ENCODE measurements around the gene KIF14.
"Not testable (repeated sequence)": the region's sequence is repeated elsewhere in the genome, so short reads cannot be mapped to it uniquely, and the experiment has no call there.

Gene KIF14

DNA sequence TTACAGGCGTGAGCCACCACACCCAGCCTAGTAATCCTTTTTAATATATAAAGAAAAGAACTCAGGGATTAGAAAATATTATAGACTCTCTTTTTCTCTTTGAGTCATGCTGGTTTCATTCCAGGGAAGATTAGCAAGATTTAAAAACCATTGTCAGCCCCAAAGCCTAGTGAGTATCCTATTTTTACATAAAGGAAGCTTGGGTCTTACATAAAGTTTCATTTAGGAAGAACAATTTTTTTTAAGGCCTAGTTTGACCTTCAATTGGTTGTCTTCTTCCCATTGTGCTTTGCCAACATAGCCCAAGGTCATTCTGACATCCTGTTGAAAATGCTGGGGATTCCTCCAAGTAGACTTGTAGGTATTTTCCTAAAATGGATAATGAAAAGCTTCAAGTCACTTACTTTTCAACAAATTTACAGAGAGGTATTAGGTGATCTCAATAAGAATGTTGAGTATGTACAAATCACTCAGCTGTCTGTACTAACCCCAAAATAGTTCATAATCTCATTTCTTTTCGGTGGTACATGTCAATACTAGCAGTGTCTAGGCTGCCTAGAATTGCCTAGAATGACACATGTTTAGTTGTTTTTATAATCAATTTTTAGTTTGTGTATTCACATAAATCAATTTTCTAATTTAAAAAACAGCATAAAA, 4.3 kb upstream of the KIF14 start:
- H3K9me3 ChIP-seq (ENCODE audit: control insufficient read depth, insufficient read depth, low read length) = no peaks in the 10 kb centered on the region
- H3K36me3 ChIP-seq (ENCODE audit: insufficient read depth, low read length) = no peaks in the 10 kb centered on the region
- H3K4me1 ChIP-seq (ENCODE audit: insufficient read depth, low read length) = peaks cover 7% of the 10 kb centered on the region; the same call in 1 of the 2 replicates
- H3K9ac ChIP-seq (ENCODE audit: low read depth, low read length) = no peak overlapping the region

DNA sequence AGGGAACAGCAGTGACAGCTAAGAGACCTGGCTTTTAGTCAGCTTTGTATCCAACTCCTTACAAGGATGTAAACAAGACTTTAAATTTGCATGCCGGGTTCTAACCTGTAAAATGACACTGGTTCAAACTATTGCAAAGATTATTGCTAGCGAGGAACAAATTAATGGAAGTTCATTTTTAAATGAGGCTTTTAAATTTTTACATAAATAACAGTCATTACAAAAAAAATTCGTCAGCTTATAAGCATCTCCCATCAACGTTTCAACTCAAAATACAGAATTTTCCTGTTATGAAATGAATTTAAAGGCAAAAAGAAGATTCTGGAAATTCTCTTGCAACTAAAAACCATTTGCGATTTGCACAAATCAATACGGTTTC, 668 bp downstream of the KIF14 start:
- no peaks in the 10 kb centered on the region for H3K4me1 ChIP-seq (ENCODE audit: insufficient read depth, low read length)
- H3K36me3 ChIP-seq (ENCODE audit: insufficient read depth, low read length) = peaks cover 11% of the 10 kb centered on the region
- peak overlapping the region; percentile 86 for H3K9ac ChIP-seq (ENCODE audit: low read depth, low read length)
- no peaks in the 10 kb centered on the region for H3K9me3 ChIP-seq (ENCODE audit: control insufficient read depth, insufficient read depth, low read length)

DNA sequence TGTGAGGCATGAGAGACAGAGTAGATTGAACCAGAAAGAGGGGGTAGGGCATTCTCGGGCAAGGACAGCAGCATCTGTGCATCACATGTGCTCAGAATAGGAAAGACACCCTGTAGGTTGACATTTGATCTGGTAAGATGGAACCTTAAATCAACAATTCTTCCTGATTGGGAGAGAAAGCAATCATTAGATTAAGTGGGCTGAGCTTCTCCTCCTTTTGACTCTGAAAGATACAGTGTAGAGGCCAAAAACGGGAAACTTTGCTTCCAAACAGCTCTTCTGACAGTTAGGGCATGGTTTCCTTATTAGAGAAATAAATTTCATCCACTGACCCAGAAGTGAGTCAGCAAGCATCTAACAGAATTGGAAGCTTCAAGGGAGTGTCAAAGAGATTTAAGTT, 9.7 kb downstream of the KIF14 start:
- no peaks in the 10 kb centered on the region for H3K4me1 ChIP-seq (ENCODE audit: insufficient read depth, low read length)
- no peak overlapping the region for H3K9ac ChIP-seq (ENCODE audit: low read depth, low read length)
- no peaks in the 10 kb centered on the region for H3K9me3 ChIP-seq (ENCODE audit: control insufficient read depth, insufficient read depth, low read length)
- peaks cover 7% of the 10 kb centered on the region; the same call in 1 of the 2 replicates for H3K36me3 ChIP-seq (ENCODE audit: insufficient read depth, low read length)

DNA sequence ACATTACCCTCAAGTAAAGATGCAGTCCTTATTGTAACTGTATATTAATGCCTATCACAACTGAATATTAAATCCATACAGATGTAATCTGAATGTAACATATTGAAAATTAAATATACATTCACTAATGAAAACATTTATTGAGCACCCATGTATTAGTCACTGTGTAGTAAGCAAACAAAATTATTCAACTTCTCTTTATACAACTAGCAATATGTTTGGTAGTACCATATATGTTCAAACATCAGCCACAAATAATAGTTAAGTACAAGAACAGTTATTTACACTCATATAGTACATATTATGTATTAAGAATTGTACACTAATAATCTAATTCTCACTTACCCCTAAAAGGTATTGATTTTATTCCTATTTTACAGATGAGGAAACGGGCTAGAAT, 17.9 kb downstream of the KIF14 start:
- Histone ChIP-seq H3K9me3 (ENCODE audit: control insufficient read depth, insufficient read depth, low read length) (no peaks in the 10 kb centered on the region), H3K9ac (ENCODE audit: low read depth, low read length) (no peak overlapping the region), H3K36me3 (ENCODE audit: insufficient read depth, low read length) (peaks cover 23% of the 10 kb centered on the region), H3K4me1 (ENCODE audit: insufficient read depth, low read length) (no peaks in the 10 kb centered on the region)

DNA sequence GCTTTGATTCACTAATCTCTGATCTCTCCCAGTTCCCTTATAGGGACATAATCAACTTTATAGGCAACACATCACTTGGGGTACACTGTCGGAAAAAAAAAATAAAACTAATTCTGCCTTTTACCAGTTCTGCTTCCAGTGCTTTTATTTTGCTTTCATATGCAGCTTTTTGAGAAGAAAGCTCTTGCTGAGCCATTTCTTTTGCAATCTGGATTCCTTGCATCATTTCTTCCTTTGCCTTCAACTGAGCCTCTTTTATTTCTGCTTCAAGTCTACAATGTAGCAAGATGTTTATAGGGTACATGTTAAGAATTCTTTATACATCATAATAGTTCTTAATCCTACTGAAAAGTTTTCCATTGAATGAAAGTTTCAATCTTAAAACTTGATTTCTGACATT, 30.6 kb downstream of the KIF14 start:
- H3K36me3 ChIP-seq (ENCODE audit: insufficient read depth, low read length) = peaks cover 11% of the 10 kb centered on the region
- no peak overlapping the region for H3K9ac ChIP-seq (ENCODE audit: low read depth, low read length)
- H3K9me3 ChIP-seq (ENCODE audit: control insufficient read depth, insufficient read depth, low read length) = no peaks in the 10 kb centered on the region
- H3K4me1 ChIP-seq (ENCODE audit: insufficient read depth, low read length) = no peaks in the 10 kb centered on the region

DNA sequence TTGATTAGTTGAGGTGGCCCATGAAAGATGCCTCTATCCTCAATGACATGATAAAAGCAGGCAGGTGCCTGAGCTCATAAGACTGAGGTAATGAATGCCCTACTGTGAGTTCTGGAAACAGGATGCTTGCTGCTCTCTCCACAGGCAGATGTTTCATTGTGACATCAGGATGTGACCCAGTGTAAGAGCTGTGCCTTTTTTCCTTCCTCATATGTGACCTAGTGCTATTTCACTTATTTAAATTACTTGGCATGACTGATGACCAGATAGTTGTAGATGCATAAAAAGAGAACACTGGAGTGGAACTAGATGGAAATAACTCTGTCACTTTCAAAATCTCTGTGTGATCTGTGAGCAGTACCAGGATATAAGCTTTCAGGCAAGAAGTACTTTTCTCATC, 31.9 kb downstream of the KIF14 start:
- Histone ChIP-seq H3K9me3 (ENCODE audit: control insufficient read depth, insufficient read depth, low read length) (no peaks in the 10 kb centered on the region), H3K36me3 (ENCODE audit: insufficient read depth, low read length) (peaks cover 11% of the 10 kb centered on the region), H3K4me1 (ENCODE audit: insufficient read depth, low read length) (no peaks in the 10 kb centered on the region), H3K9ac (ENCODE audit: low read depth, low read length) (no peak overlapping the region)

DNA sequence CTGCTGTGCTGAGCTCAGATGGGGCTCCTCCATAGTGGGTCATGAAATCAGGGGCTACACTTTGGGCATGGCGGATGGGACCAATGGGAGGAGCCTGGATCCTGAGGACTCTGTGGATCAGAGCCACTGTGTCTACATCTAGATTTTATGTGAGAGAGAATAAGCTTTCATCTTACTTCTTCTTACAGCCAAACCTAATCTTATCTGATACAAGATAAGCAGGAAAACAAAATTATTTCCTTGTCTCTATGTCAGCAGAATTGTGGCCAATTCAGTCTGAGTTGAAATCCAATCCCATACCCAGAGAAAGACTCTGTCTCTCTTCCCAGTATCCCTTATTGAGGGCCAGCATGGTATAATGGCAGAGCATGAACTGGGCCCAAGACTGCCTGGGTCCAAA, 56.2 kb downstream of the KIF14 start:
- Histone ChIP-seq H3K4me1 (ENCODE audit: insufficient read depth, low read length) (0 out of 2 replicates have a peak, but pooled peaks cover 7% of the 10 kb centered on the region), H3K9ac (ENCODE audit: low read depth, low read length) (no peak overlapping the region), H3K9me3 (ENCODE audit: control insufficient read depth, insufficient read depth, low read length) (no peaks in the 10 kb centered on the region), H3K36me3 (ENCODE audit: insufficient read depth, low read length) (peaks cover 5% of the 10 kb centered on the region; the same call in 1 of the 2 replicates)

DNA sequence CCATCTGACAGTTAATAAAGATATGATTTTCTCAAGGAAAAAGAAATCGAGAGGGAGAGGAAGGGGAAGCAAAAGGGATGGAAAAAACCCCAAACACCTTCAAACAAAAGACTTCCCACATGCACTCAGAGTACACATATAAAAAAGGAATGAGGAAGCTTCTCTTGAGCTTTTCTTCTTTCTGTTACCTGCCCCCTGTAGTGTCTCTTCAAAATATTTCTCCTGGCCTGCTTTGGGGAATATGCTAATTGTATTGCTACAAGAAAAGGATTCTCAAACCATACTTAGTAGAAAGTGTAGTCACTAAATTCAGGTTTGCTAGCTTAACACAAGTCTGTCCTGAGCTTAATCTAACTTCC, 58.7 kb downstream of the KIF14 start:
- Histone ChIP-seq H3K9me3 (ENCODE audit: control insufficient read depth, insufficient read depth, low read length) (no peaks in the 10 kb centered on the region), H3K4me1 (ENCODE audit: insufficient read depth, low read length) (0 out of 2 replicates have a peak, but pooled peaks cover 7% of the 10 kb centered on the region), H3K9ac (ENCODE audit: low read depth, low read length) (no peak overlapping the region), H3K36me3 (ENCODE audit: insufficient read depth, low read length) (peaks cover 8% of the 10 kb centered on the region; the same call in 1 of the 2 replicates)

DNA sequence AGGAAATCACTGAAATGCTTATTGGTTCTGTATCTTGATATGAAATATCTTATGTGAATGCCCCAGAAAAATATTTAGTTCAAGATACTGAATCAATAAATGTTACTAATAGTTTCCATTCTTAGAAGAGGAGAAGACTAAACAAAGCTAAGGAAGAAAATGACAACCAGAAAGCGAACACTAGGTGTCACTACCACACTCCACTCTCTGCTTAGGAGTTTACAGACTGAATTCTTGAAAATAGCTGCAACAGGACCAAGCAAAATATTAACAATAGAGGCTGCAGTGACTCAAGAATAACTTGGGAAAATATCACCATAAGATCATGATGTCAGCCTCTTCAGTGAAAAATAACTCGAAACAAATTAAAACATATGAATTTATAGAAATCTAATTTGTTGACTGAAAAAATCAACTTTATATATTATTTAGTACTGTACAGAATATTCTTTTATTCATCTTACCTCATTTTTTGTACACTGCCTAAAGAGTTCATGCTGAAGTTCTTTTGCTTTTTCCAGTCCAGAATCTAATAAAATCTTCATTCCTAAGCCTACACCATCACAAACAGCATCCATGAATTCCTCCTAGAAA, 61.6 kb downstream of the KIF14 start:
- Histone ChIP-seq H3K9ac (ENCODE audit: low read depth, low read length) (no peak overlapping the region), H3K4me1 (ENCODE audit: insufficient read depth, low read length) (0 out of 2 replicates have a peak, but pooled peaks cover 7% of the 10 kb centered on the region), H3K36me3 (ENCODE audit: insufficient read depth, low read length) (peaks cover 6% of the 10 kb centered on the region; the same call in 1 of the 2 replicates), H3K9me3 (ENCODE audit: control insufficient read depth, insufficient read depth, low read length) (no peaks in the 10 kb centered on the region)

DNA sequence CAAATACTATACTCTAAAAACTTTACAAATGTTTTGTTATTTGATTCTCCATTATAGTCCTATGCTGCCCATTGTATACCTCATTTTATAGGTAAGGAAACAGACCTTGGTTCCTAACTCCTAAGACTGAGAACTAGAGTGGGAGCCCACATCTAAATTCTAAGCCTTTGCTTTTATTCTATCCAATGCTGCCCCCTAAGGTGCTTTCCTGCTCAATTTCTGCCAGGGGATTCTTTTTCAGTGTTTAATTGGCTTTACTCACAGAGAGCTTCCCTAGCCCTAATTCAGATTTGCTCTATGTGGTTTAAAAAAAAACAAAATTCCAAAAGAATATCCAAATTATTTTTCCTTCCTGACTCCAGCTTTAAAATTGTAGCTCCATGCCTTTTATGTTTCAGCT, 64.5 kb downstream of the KIF14 start:
- Histone ChIP-seq H3K4me1 (ENCODE audit: insufficient read depth, low read length) (no peaks in the 10 kb centered on the region), H3K9ac (ENCODE audit: low read depth, low read length) (no peak overlapping the region), H3K9me3 (ENCODE audit: control insufficient read depth, insufficient read depth, low read length) (no peaks in the 10 kb centered on the region), H3K36me3 (ENCODE audit: insufficient read depth, low read length) (peaks cover 6% of the 10 kb centered on the region; the same call in 1 of the 2 replicates)

DNA sequence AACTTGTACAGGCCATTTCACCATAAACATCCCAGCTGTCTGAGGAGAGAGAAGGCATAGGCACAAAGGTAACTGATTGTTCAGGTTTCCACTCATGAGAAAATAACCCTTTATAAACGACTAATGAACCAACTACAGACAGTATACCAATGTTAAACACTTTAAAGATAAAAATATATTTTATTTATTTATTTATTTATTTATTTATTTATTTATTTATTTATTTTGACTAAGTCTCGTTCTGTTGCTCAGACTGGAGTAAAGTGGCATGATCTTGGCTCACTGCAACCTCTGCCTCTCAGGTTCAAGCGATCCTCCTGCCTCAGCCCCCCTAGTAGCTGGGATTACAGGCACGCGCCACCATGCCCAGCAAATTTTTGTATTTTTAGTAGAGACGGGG, 67.8 kb downstream of the KIF14 start:
- not testable (repeated sequence) for H3K36me3 ChIP-seq (ENCODE audit: insufficient read depth, low read length); H3K9ac ChIP-seq (ENCODE audit: low read depth, low read length); H3K4me1 ChIP-seq (ENCODE audit: insufficient read depth, low read length); H3K9me3 ChIP-seq (ENCODE audit: control insufficient read depth, insufficient read depth, low read length)

DNA sequence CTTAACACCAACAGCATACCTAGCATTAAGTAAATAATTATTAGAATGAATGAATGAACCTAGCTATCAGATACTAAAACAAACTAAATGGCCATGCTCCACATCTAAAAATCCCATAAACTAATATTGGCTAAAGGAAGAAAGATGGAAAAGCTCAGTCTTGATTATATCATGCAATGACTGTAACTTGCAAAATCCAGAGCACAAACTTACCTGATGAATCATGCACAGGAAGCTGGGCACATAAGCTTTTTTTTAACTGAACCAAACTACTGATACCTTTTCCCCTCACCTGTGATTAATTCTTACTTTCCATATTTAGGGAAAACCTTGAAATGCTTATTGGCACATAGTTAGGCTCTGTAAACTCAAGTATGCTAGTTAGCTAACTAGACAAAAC, 70.2 kb downstream of the KIF14 start:
- no peak overlapping the region for H3K9ac ChIP-seq (ENCODE audit: low read depth, low read length)
- H3K9me3 ChIP-seq (ENCODE audit: control insufficient read depth, insufficient read depth, low read length) = no peaks in the 10 kb centered on the region
- H3K4me1 ChIP-seq (ENCODE audit: insufficient read depth, low read length) = no peaks in the 10 kb centered on the region
- H3K36me3 ChIP-seq (ENCODE audit: insufficient read depth, low read length) = no peaks in the 10 kb centered on the region

DNA sequence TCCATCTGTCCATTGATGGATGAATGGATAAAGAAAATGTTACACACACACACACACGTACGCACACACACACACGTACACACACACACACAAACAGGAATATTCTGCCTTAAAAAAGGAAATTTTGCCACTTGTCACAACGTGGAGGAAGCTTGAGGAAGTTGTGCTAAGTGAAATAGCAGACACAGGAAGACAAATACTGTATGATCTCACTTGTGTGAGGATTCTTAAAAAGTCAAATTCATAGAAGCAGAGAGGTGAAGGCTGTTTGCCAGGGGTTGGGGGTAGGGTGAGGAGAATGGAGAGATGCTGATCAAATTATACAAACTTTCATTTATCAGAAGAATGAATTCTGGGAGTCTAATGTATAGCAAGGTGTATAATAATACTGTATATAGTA, 73.2 kb downstream of the KIF14 start:
- H3K9ac ChIP-seq (ENCODE audit: low read depth, low read length) = no peak overlapping the region
- no peaks in the 10 kb centered on the region for H3K36me3 ChIP-seq (ENCODE audit: insufficient read depth, low read length)
- no peaks in the 10 kb centered on the region for H3K4me1 ChIP-seq (ENCODE audit: insufficient read depth, low read length)
- H3K9me3 ChIP-seq (ENCODE audit: control insufficient read depth, insufficient read depth, low read length) = no peaks in the 10 kb centered on the region

DNA sequence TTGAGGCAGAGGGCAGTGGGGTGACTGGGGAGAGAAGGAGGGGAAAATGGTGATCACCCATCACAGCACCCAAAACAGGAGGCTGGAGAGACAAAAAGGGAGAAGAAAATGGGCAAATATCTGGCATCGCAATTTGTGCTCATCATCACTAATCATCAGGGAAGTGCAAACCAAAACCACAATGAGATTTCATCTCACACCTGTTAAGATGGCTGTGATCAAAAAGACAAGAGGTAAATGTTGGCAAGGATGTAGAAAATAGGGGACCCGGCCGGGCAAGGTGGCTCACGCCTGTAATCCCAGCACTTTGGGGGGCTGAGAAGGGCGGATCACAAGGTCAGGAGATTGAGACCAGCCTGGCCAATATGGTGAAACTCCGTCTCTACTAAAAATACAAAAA, 74.0 kb downstream of the KIF14 start:
- no peak overlapping the region for H3K9ac ChIP-seq (ENCODE audit: low read depth, low read length)
- no peaks in the 10 kb centered on the region for H3K9me3 ChIP-seq (ENCODE audit: control insufficient read depth, insufficient read depth, low read length)
- no peaks in the 10 kb centered on the region for H3K36me3 ChIP-seq (ENCODE audit: insufficient read depth, low read length)
- no peaks in the 10 kb centered on the region for H3K4me1 ChIP-seq (ENCODE audit: insufficient read depth, low read length)

DNA sequence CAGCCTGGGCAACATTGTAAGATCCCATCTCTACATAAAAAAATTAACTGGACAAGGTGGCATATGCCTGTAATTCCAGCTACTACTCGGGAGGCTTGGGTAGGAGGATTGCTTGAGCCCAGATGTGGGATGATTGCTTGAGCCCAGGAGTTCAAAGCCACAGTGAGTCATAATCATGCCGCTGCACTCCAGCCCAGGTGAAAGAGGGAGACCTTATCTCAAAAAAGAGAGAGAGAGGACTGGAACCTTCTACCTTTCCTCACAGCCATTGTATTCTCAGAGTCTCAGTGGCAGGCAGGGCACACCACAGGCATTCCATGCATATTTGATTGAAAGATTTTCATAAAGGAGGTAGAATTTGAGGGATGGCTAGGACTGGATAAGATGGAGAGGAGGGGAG, 78.4 kb downstream of the KIF14 start:
- H3K4me1 ChIP-seq (ENCODE audit: insufficient read depth, low read length) = no peaks in the 10 kb centered on the region
- no peak overlapping the region for H3K9ac ChIP-seq (ENCODE audit: low read depth, low read length)
- no peaks in the 10 kb centered on the region for H3K9me3 ChIP-seq (ENCODE audit: control insufficient read depth, insufficient read depth, low read length)
- no peaks in the 10 kb centered on the region for H3K36me3 ChIP-seq (ENCODE audit: insufficient read depth, low read length)

Measured in ES-I3 (cell line).